Endothelial cell of umbilical vein (primary cell): Measurements from ENCODE around the gene POU1F1. TPM values are rescaled to one million over a fixed set of nuclear protein-coding genes. Genes with fewer than 3 reads are reported as not detected.

Experiments used
- BruUV-seq: library from RNA; stranded (reverse); fragments of 400-500 nt; replicated peaks from 2 replicates; lab custom pipeline; 2021; lab: Mats Ljungman, UMichigan
- CTCF ChIA-PET: fragments of 300-600, 350-600 bp; sonication (Branson Sonifier 250); formaldehyde crosslinking; loops from one replicate; lab custom pipeline; 2021; ENCODE audit warnings: antibody characterized with exemption, inconsistent platforms; lab: Charles Lee
- POLR2A ChIA-PET: fragments of 300-600, 350-600 bp; sonication (Branson Sonifier 250); formaldehyde crosslinking; loops from one replicate; lab custom pipeline; 2021; ENCODE audit warnings: antibody characterized with exemption, inconsistent platforms; lab: Charles Lee
- DNase-seq: peaks from one replicate; pipeline ENCODE4 v3.0.0-alpha.2; 2011; ENCODE audit warnings: low read depth, low spot score
- FAIRE-seq: peaks from 2 replicates; lab custom pipeline; 2011; peaks lifted over from hg19 to GRCh38; lab: Jason Lieb, UNC
- H2AFZ ChIP-seq: 2 replicates; pipeline ENCODE4 v1.6.0; 2012; ENCODE audit warnings: low read depth, low read length, control low read depth, inconsistent platforms
- H3K27ac ChIP-seq: 2 replicates; pipeline ENCODE4 v1.5.1; 2011; ENCODE audit warnings: low read depth, mild to moderate bottlenecking, control low read depth, low read length, moderate library complexity; ENCODE audit not compliant: insufficient read depth
- H3K27me3 ChIP-seq, 2 experiments: 2 replicates each; pipeline versions ENCODE4 v1.6.0 to v1.6.1; 2011; ENCODE audit warnings: low read length in 2 of 2, mixed read lengths in 1 of 2; ENCODE audit not compliant: control insufficient read depth in 2 of 2, insufficient read depth in 2 of 2
- H3K36me3 ChIP-seq, 2 experiments: 2 replicates in 1 of 2; 3 replicates in 1 of 2; pipeline ENCODE4 v1.5.1; 2011; ENCODE audit warnings: low read length in 2 of 2, mild to moderate bottlenecking in 1 of 2, moderate library complexity in 1 of 2; ENCODE audit not compliant: control insufficient read depth in 2 of 2, insufficient read depth in 2 of 2; ENCODE audit errors: extremely low read depth in 1 of 2
- H3K4me1 ChIP-seq: 3 replicates; pipeline ENCODE4 v1.5.1; 2011; ENCODE audit warnings: mild to moderate bottlenecking, low read length; ENCODE audit not compliant: control insufficient read depth, insufficient read depth; ENCODE audit errors: extremely low read depth
- H3K4me2 ChIP-seq: 2 replicates; pipeline ENCODE4 v1.6.1; 2011; ENCODE audit warnings: low read length, control low read depth, mixed read lengths; ENCODE audit not compliant: insufficient read depth
- H3K4me3 ChIP-seq, 3 experiments: fragments of 200-600 bp in 1 of 3; sonication (generic), shearing (Covaris generic) in 1 of 3; replicated peaks in 1 of 3; 2 replicates each; pipeline ENCODE4 v1.5.1; 2011 to 2016; ENCODE audit warnings: control low read depth in 3 of 3, low read length in 3 of 3, mild to moderate bottlenecking in 2 of 3, inconsistent platforms in 1 of 3, low read depth in 1 of 3, moderate library complexity in 1 of 3; ENCODE audit not compliant: insufficient read depth in 1 of 3
- H3K79me2 ChIP-seq: 2 replicates; pipeline ENCODE4 v1.6.0; 2012; ENCODE audit warnings: low read length, inconsistent platforms; ENCODE audit not compliant: control insufficient read depth, insufficient read depth
- H3K9ac ChIP-seq: replicated peaks from 2 replicates; pipeline ENCODE3; 2011; ENCODE audit warnings: low read length, control low read depth; ENCODE audit not compliant: insufficient read depth; ENCODE audit errors: extremely low read depth
- H3K9me1 ChIP-seq: replicated peaks from 3 replicates; pipeline ENCODE4 v1.6.0; 2011; ENCODE audit warnings: mild to moderate bottlenecking, low read length; ENCODE audit not compliant: control insufficient read depth, insufficient read depth; ENCODE audit errors: extremely low read depth
- H3K9me3 ChIP-seq: replicated peaks from 2 replicates; pipeline ENCODE4 v1.5.1; 2012; ENCODE audit warnings: low read length, inconsistent platforms; ENCODE audit not compliant: control insufficient read depth, insufficient read depth
- H4K20me1 ChIP-seq: replicated peaks from 2 replicates; pipeline ENCODE3; 2011; ENCODE audit warnings: mild to moderate bottlenecking, low read length; ENCODE audit not compliant: control insufficient read depth, insufficient read depth; ENCODE audit errors: extremely low read depth
- CTCF ChIP-seq, 2 donors: IDR thresholded peaks; 1 replicate in 1 of 2; 2 replicates in 1 of 2; pipeline ENCODE4 v1.5.1; 2011; ENCODE audit warnings: low read length in 2 of 2, mild to moderate bottlenecking in 2 of 2, moderate library complexity in 2 of 2, control low read depth in 1 of 2, inconsistent platforms in 1 of 2, low read depth in 1 of 2; ENCODE audit not compliant: insufficient read depth in 1 of 2; ENCODE audit errors: extremely low read depth in 1 of 2
- EZH2 ChIP-seq: IDR thresholded peaks from 2 replicates; pipeline ENCODE4 v1.6.1; 2012; ENCODE audit warnings: borderline replicate concordance, low read depth, mild to moderate bottlenecking, moderate library complexity, low read length, inconsistent platforms; ENCODE audit not compliant: severe bottlenecking
- FOS ChIP-seq: IDR thresholded peaks from 2 replicates; pipeline ENCODE4 v1.6.1; 2011; ENCODE audit warnings: mild to moderate bottlenecking, low read length, moderate library complexity, borderline replicate concordance; ENCODE audit not compliant: insufficient read depth
- GATA2 ChIP-seq: IDR thresholded peaks from 2 replicates; pipeline ENCODE4 v1.7.0; 2011; ENCODE audit warnings: low read depth, mild to moderate bottlenecking, moderate library complexity, mixed read lengths, low read length; ENCODE audit not compliant: insufficient read length, insufficient read depth
- JUN ChIP-seq: IDR thresholded peaks from 2 replicates; pipeline ENCODE4 v1.6.1; 2011; ENCODE audit warnings: borderline replicate concordance, low read depth; ENCODE audit not compliant: insufficient read length, insufficient read depth
- MYC ChIP-seq: IDR thresholded peaks from one replicate; pipeline ENCODE4 v1.6.1; 2011; ENCODE audit warnings: mild to moderate bottlenecking, low read depth, low read length
- POLR2A ChIP-seq: IDR thresholded peaks from 2 replicates; pipeline ENCODE4 v1.6.1; 2012; ENCODE audit warnings: low read depth, mild to moderate bottlenecking, control low read depth, low read length
- POLR2AphosphoS5 ChIP-seq: IDR thresholded peaks from 2 replicates; pipeline ENCODE4 v1.6.1; 2012; ENCODE audit warnings: low read depth, mild to moderate bottlenecking, control low read depth, low read length, moderate library complexity; ENCODE audit not compliant: insufficient read depth
- dilution Hi-C: fragments of 300-500 bp; cut with MboI; formaldehyde crosslinking; loops from one replicate; pipeline ENCODE4 v1.15.0; 2019; ENCODE audit warnings: low sequenced_read_pairs; ENCODE audit not compliant: extremely low pct_ligation_motif_present
- intact Hi-C: fragments of 100-400 bp; cut with micrococcal nuclease; formaldehyde crosslinking; loops from one replicate; pipeline ENCODE4 v1.10.0; 2022
- polyA plus RNA-seq, 4 experiments: library from polyadenylated mRNA; depleted of rRNA in 3 of 4; stranded (reverse) in 3 of 4; unstranded in 1 of 4; fragments of >200 nt; gene quantifications; 2 replicates each; pipeline versions ENCODE4 v1.2.1 to v1.2.3, GENCODE V29; 2011 to 2012; ENCODE audit warnings: missing spikeins in 1 of 4
- total RNA-seq: library from RNA; stranded (reverse); gene quantifications from 2 replicates; pipeline ENCODE4 v1.2.3, GENCODE V29; 2021
- TF ChIP-seq, protein P1 (sequence below): IDR thresholded peaks from 2 replicates; pipeline ENCODE4 v1.6.1; 2011; ENCODE audit not compliant: insufficient read depth, insufficient read length

The POU1F1 gene
- total and polyA plus RNA-seq, 2 donors (not counting 3 experiments of a cell fraction or from before 2014, with no cell fraction given): not detected

DNA sequence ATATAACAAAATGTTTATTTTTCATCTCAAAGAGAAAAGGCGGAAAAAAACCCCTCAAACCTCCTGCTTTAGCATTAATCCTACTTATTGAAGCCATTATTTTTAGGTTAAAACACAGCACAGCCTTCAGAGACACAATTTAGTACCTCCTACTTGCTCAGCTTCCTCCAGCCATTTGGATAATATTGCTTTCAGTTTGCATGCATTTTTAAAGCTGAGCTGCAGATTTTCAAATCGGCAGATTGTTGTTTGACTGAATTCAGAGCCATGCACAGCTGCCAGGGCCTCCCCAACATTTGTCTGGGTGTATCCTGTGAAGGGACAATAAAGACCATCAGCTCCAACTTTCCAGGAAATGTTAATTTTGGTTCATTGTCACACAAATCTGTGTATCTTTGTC is 14.5 kb downstream of the POU1F1 start:
- H3K9ac ChIP-seq: no peak overlapping the region
- H3K4me2 ChIP-seq: no peak overlapping the region
- CTCF ChIA-PET: interaction anchor here (1.0 to 4.8 kb wide), 12 partner anchors 8 to 852 kb away, joined by 3 to 105 read pairs (median 9); no protein-coding TSS in a partner anchor
- no peaks in the 10 kb centered on the region for H3K27me3 ChIP-seq
- no peak for TF ChIP-seq EZH2
- TF ChIP-seq POLR2A: no peak
- no peak for TF ChIP-seq JUN
- no peak for TF ChIP-seq GATA2
- no peak for TF ChIP-seq POLR2AphosphoS5
- TF ChIP-seq FOS: no peak
- TF ChIP-seq MYC: no peak
- TF ChIP-seq, protein P1, sequence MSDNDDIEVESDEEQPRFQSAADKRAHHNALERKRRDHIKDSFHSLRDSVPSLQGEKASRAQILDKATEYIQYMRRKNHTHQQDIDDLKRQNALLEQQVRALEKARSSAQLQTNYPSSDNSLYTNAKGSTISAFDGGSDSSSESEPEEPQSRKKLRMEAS: no peak
- no peak for TF ChIP-seq CTCF (IDR thresholded peaks at IDR 0.05; ENCODE audit: extremely low read depth in 1 of 2, insufficient read depth in 1 of 2, low read depth in 1 of 2, low read length in 2 of 2)
- H3K9me3 ChIP-seq: no peaks in the 10 kb centered on the region
- peak overlapping the region; percentile 29 for H2AFZ ChIP-seq
- no peak for DNase-seq
- intact Hi-C loops (loop anchor here (2.0 kb wide), 1 partner anchor 37 kb away; no protein-coding TSS in a partner anchor), dilution Hi-C loops (no loop called here)
- no peak overlapping the region for H3K4me3 ChIP-seq
- no peaks in the 10 kb centered on the region for H3K9me1 ChIP-seq
- H3K79me2 ChIP-seq: no peaks in the 10 kb centered on the region
- H3K4me1 ChIP-seq: no peaks in the 10 kb centered on the region
- no peak overlapping the region for H3K27ac ChIP-seq
- no TSS peak for BruUV-seq
- POLR2A ChIA-PET: no interaction called here
- H4K20me1 ChIP-seq: no peaks in the 10 kb centered on the region
- FAIRE-seq: no peak
- H3K36me3 ChIP-seq: no peaks in the 10 kb centered on the region
